Urinary bladder (tissue), 4 donors: ENCODE data around the gene ZNF175. TPM values are rescaled to one million over a fixed set of nuclear protein-coding genes. Genes with fewer than 3 reads are reported as not detected.

Experiments
- DNase-seq: peaks from one replicate; pipeline ENCODE4 v3.0.0-alpha.2; 2015; ENCODE audit errors: extremely low spot score
- H3K27ac ChIP-seq: one replicate; pipeline ENCODE4 v1.5.1; 2013; ENCODE audit warnings: low read depth, mild to moderate bottlenecking, moderate library complexity
- H3K36me3 ChIP-seq: one replicate; pipeline ENCODE4 v1.6.1; 2013; ENCODE audit warnings: mild to moderate bottlenecking, moderate library complexity; ENCODE audit not compliant: insufficient read depth
- H3K4me1 ChIP-seq: one replicate; pipeline ENCODE4 v1.6.1; 2013; ENCODE audit warnings: mild to moderate bottlenecking, moderate library complexity; ENCODE audit not compliant: insufficient read depth
- H3K4me3 ChIP-seq: one replicate; pipeline ENCODE4 v1.5.1; 2013; ENCODE audit warnings: low read depth, low read length
- whole genome bisulfite sequencing: extraction: QIAGEN DNeasy Blood & Tissue Kit; methylation state at CpG from one replicate; pipeline ENCODE4 v1.1.7; 2013; 5-methylcytosine and 5-hydroxymethylcytosine counted together
- polyA plus RNA-seq: library from polyadenylated mRNA; stranded (reverse); fragments of 200-250 nt; gene quantifications from one replicate; pipeline ENCODE4 v1.2.3, GENCODE V29; 2013
- total RNA-seq: library from RNA; depleted of rRNA; stranded (reverse); fragments of >200 nt; gene quantifications from one replicate; pipeline ENCODE4 v1.2.3, GENCODE V29; 2014
- donor health status: healthy with polysubstance abuse.
- donor health status: healthy.

ZNF175 gene
- total and polyA plus RNA-seq, 2 donors: 4.9 to 10.2 TPM

DNA sequence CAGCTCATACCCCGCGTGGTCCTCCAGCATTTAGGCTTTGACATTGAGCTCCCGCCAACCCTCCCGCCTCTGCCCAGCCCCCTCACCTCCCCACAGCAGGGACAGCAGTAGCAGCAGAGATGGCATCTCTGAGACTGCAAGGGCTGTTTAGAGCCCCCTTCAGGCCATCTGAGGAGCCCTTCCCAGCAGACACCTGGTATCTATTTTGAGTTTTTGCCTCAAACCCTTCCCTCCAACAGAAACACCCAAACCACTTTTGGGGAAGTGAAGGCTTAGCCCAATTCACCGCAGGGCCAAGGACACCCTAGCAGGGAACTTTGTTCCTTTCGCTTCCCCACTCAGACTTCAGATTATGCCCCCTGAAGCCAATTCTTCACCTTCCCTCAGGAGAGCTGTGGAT, 6.3 kb upstream of the ZNF175 start:
- DNase-seq: no peak
- Histone ChIP-seq H3K27ac (no peak overlapping the region), H3K4me3 (no peak overlapping the region), H3K36me3 (no peaks in the 10 kb centered on the region), H3K4me1 (no peaks in the 10 kb centered on the region)
- 41% methylated on average over 6 of the region's 6 CpGs for WGBS

DNA sequence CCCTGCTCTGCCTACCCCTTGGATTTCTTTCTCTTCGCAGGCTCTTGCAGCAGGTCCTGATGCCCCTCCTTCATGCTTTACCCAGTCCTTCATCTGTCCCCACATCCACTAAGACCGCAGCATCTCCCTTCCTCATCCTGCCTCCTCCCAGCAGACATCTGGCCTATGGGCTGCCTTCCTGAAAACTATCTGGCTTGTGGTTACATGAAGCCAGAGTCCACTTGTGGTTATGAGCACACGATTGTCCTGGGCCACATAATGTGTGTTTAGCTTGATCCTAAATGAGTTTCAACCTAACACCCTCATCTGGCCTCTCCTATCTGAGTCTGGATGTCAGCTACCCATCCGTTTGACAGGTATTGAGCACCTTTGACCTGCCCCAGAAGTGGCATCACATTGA, 5.5 kb upstream of the ZNF175 start:
- Histone ChIP-seq H3K4me3 (no peak overlapping the region), H3K27ac (no peak overlapping the region), H3K4me1 (no peaks in the 10 kb centered on the region), H3K36me3 (no peaks in the 10 kb centered on the region)
- DNase-seq: no peak
- 67% methylated on average over 4 of the region's 4 CpGs for WGBS

DNA sequence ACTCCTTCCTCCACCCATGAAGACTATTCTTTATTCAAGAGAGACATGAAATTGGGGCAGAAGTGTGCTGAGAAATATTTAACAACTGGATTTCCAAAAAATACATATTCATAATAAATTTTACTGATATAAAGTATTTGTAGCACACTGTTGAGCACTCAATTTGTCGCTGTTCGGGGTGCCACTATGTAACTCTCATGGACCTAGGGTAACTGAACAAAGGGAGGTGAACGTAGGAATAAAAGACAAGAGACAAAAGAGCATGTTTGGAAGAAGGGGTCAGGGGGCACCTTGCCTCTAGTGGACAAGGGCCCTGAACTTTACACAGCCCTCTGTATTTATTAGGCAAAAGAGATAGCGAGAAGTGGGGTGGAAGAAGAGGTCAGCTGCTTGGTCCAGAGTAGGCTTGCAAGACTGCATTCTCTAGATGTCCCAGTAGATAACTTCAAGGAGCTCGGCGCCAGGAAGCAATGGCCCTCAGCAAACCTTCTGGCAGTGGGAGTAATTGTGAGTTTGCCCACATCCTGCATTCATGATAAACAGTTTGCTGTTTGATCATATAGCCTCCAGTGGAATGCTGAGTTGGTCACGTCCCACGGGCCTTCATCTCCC, 4.5 kb upstream of the ZNF175 start:
- H3K4me1 ChIP-seq: no peaks in the 10 kb centered on the region
- no peak overlapping the region for H3K4me3 ChIP-seq
- H3K36me3 ChIP-seq: no peaks in the 10 kb centered on the region
- DNase-seq: no peak
- no peak overlapping the region for H3K27ac ChIP-seq
- 67% methylated on average over 8 of the region's 8 CpGs for WGBS

DNA sequence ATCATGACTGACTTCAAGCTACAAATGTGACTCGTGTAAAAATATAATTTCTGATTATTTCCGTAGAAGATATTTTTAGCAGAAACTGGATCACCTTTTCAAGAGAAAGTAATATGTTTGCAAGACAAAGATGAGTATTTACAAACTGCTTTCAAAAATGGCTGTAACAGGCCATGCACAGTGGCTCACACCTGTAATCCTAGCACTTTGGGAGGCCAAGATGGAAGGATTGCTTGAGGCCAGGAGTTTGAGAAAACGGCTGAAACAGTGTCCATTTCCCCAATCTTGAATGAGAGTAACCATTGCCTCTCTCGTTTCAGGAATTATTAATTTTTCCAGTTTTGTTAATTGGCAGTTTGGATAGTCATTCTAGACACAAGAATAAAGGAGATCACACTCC, 3.5 kb upstream of the ZNF175 start:
- Histone ChIP-seq H3K4me1 (peaks cover 2% of the 10 kb centered on the region), H3K36me3 (no peaks in the 10 kb centered on the region), H3K4me3 (no peak overlapping the region), H3K27ac (no peak overlapping the region)
- DNase-seq: no peak
- 78% methylated on average over 4 of the region's 4 CpGs for WGBS

DNA sequence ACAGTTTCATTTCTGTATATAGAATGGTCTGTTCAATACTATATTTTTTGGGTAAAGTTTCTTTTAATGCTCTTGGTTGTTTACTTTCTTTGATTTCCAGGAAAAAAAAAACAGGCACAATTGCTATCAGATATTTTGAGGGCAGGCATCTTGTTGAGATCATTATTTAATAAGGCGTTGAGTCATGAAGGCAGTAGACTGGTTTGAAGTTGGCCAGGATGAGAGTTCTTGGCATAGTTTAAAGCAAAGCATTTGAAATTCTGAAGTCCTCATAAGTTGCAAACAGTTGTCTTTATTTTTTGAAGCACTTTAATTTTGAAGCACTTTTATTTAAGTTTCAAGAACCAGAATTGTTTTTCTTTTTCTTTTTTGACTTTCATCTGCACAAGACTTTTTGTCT, 2.6 kb upstream of the ZNF175 start:
- 85% methylated on average over 1 of the region's 1 CpG for WGBS
- no peak for DNase-seq

DNA sequence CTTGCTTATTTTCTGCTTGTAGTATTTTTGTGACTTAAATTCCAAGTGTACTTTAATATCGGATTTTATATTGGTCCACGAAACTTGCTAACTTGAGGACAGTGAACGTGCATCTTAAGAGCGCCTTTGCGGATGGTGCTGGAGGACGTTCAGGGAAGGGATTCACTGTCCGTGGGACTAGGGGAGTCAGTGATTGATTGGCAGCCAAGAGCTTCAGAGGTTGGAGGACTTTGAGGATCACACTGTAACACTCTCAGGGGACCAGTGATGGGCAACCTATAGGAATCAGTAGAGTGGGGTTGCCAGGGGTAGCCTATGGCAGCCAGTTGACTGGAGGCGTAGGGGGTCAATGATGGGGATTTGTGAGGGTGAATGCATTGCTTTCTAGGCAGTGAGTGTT, 516 bp downstream of the ZNF175 start:
- no peak for DNase-seq
- Histone ChIP-seq H3K36me3 (no peaks in the 10 kb centered on the region), H3K27ac (no peak overlapping the region), H3K4me1 (peaks cover 3% of the 10 kb centered on the region), H3K4me3 (peak overlapping the region; percentile 57)
- 5% methylated on average over 8 of the region's 8 CpGs for WGBS

More for the DNA sequence above, 2.6 kb upstream of the ZNF175 start:
- H3K36me3 ChIP-seq: no peaks in the 10 kb centered on the region
- no peak overlapping the region for H3K27ac ChIP-seq
- H3K4me3 ChIP-seq: no peak overlapping the region
- H3K4me1 ChIP-seq: peaks cover 3% of the 10 kb centered on the region

DNA sequence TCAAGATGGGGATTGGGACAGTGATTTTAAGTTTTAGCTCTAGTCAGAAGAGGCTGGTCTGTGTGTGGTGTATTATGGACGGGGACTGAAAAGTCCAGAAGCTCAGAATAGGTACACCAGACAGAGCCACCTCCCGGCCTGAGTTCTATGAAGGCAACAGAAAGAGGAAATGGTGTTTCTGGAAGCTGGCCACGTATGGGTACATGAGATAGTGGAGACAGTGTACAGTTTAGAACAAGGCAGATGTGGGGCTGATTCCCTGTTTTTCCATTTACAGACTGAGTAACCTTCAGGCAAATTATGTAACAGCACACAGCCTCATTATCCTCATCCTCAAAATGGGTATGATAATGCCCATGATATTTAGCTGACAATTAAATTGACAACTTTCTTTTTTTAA, 1.3 kb downstream of the ZNF175 start:
- H3K36me3 ChIP-seq: no peaks in the 10 kb centered on the region
- no peak for DNase-seq
- H3K27ac ChIP-seq: no peak overlapping the region
- WGBS: 68% methylated on average over 3 of the region's 3 CpGs
- H3K4me3 ChIP-seq: peak overlapping the region; percentile 57
- peaks cover 3% of the 10 kb centered on the region for H3K4me1 ChIP-seq

DNA sequence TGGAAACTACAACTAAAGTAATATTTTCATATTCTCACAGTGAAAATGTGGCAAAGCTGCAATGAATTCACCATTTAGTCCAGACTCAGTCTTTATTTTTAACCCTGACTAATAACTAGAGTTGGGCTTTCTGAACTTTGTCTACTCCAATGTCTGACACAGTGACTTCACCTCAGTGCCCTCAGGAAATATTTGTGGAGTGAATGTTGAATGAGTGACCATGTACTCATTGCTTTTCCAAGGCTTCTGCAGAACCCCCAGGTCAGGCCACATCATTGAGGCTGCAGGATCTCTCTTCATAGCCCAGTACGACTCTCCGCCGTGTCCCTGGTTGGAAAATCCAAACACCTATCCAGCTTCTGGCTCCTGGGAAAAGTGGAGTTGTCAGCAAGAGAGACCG, 1.8 kb downstream of the ZNF175 start:
- Histone ChIP-seq H3K4me1 (peaks cover 3% of the 10 kb centered on the region), H3K36me3 (no peaks in the 10 kb centered on the region), H3K27ac (no peak overlapping the region), H3K4me3 (no peak overlapping the region)
- 95% methylated on average over 4 of the region's 4 CpGs for WGBS
- DNase-seq: no peak

DNA sequence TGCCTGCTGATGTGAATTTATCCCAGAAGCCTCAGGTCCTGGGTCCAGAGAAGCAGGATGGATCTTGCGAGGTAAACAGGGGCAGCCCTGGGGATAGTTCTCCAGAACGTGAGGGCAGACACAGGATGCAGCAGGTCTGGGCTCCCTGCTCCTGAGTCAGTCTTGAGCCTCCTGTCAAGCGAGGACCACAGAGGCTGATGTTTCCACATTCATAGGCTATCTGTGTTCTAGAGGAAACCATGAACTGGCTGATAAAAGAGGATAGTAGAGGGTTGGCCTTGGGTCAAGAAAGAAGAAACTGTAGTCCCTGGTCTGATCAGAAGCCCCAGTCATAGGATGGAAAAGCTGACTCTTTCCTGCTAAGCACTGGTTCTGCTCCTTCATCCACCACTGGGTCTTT, 2.2 kb downstream of the ZNF175 start:
- no peak for DNase-seq
- WGBS: 97% methylated on average over 3 of the region's 3 CpGs

DNA sequence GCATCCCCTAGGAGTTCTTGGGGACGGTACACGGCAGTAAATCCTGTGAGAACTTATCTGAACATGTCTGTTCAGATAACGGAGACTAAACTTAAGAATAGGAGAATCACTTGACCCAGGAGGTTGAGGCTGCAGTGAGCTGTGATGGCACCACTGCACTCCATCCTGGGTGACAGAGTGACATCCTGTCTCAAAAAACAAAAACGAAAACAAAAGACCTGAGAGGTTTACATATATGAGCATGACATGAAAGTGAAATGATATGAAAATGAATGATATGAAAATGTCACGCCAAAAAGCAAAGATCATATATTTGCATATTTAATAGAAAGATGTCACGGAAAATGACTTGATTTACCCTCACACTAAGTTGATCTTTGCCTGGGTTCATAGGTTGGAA, 5.8 kb downstream of the ZNF175 start:
- 91% methylated on average over 6 of the region's 6 CpGs for WGBS
- H3K4me3 ChIP-seq: no peak overlapping the region
- DNase-seq: no peak
- peaks cover 3% of the 10 kb centered on the region for H3K36me3 ChIP-seq
- H3K27ac ChIP-seq: no peak overlapping the region
- peaks cover 3% of the 10 kb centered on the region for H3K4me1 ChIP-seq

More for the DNA sequence above, 2.2 kb downstream of the ZNF175 start:
- Histone ChIP-seq H3K27ac (no peak overlapping the region), H3K4me3 (no peak overlapping the region), H3K4me1 (peaks cover 3% of the 10 kb centered on the region), H3K36me3 (no peaks in the 10 kb centered on the region)

DNA sequence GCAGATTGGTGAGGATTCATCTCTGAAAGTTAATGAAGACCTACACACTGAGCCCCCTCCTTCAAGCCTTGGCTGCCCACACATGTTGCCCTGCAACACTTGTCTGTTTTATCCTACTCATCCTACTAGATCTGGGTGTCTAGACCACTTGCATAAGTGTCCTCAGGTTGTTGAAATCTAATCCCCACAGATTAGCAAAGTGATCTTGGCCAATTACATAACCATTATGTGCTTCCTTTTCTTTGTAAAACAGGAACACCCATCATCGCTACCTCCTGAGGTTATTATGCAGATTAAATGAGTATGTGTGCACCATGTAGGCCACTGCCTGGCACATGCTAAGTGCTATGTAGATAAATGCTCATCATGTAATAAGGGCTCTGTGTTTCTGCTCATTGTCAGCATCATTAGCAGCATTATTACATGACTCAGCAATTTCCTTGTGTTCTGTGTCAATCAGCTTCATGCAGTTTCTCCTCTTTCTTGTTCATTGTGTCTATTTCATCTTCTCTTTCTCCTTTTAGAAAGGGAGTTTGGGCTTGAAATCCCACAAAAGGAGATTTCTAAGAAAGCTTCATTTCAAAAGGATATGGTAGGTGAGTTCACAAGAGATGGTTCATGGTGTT, 15.1 kb downstream of the ZNF175 start:
- DNase-seq: no peak
- Histone ChIP-seq H3K4me3 (no peak overlapping the region), H3K36me3 (peaks cover 8% of the 10 kb centered on the region), H3K4me1 (no peaks in the 10 kb centered on the region), H3K27ac (no peak overlapping the region)
- 94% methylated on average over 1 of the region's 1 CpG for WGBS

DNA sequence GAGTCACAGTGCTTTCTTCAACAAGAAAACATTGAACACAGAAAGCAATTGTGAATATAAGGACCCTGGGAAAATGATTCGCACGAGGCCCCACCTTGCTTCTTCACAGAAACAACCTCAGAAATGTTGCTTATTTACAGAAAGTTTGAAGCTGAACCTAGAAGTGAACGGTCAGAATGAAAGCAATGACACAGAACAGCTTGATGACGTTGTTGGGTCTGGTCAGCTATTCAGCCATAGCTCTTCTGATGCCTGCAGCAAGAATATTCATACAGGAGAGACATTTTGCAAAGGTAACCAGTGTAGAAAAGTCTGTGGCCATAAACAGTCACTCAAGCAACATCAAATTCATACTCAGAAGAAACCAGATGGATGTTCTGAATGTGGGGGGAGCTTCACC, 15.7 kb downstream of the ZNF175 start:
- H3K4me3 ChIP-seq: no peak overlapping the region
- no peak overlapping the region for H3K27ac ChIP-seq
- H3K36me3 ChIP-seq: peaks cover 8% of the 10 kb centered on the region
- 95% methylated on average over 4 of the region's 4 CpGs for WGBS
- DNase-seq: no peak
- no peaks in the 10 kb centered on the region for H3K4me1 ChIP-seq

DNA sequence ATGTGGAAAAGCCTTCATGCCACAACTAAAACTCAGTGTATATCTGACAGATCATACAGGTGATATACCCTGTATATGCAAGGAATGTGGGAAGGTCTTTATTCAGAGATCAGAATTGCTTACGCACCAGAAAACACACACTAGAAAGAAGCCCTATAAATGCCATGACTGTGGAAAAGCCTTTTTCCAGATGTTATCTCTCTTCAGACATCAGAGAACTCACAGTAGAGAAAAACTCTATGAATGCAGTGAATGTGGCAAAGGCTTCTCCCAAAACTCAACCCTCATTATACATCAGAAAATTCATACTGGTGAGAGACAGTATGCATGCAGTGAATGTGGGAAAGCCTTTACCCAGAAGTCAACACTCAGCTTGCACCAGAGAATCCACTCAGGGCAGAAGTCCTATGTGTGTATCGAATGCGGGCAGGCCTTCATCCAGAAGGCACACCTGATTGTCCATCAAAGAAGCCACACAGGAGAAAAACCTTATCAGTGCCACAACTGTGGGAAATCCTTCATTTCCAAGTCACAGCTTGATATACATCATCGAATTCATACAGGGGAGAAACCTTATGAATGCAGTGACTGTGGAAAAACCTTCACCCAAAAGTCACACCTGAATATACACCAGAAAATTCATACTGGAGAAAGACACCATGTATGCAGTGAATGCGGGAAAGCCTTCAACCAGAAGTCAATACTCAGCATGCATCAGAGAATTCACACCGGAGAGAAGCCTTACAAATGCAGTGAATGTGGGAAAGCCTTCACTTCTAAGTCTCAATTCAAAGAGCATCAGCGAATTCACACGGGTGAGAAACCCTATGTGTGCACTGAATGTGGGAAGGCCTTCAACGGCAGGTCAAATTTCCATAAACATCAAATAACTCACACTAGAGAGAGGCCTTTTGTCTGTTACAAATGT, 16.4 kb downstream of the ZNF175 start:
- Histone ChIP-seq H3K4me3 (no peak overlapping the region), H3K4me1 (no peaks in the 10 kb centered on the region), H3K36me3 (peaks cover 8% of the 10 kb centered on the region), H3K27ac (no peak overlapping the region)
- no peak for DNase-seq
- 98% methylated on average over 9 of the region's 9 CpGs for WGBS

DNA sequence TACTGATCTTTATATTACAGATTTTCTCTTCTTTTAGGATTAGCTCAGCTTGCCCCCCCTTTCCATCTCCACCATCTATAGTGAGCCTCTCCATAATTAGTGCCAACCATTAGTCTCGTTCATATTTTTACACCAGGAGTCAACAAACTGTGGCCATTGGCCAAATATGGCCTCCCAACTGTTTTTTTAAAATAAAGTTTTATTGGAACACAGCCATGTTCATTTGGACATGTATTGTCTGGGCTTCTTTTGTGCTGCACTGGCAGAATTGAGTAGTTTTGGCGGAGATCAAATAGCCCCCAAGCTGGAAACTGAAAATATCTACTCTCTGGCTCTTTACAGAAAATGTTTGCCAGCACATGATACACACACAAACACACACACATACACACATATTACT, 18.4 kb downstream of the ZNF175 start:
- H3K4me1 ChIP-seq: no peaks in the 10 kb centered on the region
- H3K36me3 ChIP-seq: peaks cover 5% of the 10 kb centered on the region
- no peak for DNase-seq
- 92% methylated on average over 2 of the region's 2 CpGs for WGBS
- no peak overlapping the region for H3K4me3 ChIP-seq
- H3K27ac ChIP-seq: no peak overlapping the region
